HCT116 (cell line): ENCODE data around the gene RHOBTB1. TPM values are rescaled to one million over a fixed set of nuclear protein-coding genes. Genes with fewer than 3 reads are reported as not detected.

Experiments
- ATAC-seq: fragments of 200-7000 bp; cut with Tn5 transposase; 2 replicates; pipeline ENCODE4 v1.9.1; 2020; ENCODE audit warnings: mild to moderate bottlenecking, moderate library complexity
- BruUV-seq: library from RNA; stranded (reverse); fragments of 400-500 nt; replicated peaks from 2 replicates; lab custom pipeline; 2021; lab: Mats Ljungman, UMichigan
- CTCF ChIA-PET: fragments of 300-600 bp; sonication (Branson Sonifier 250); formaldehyde crosslinking; loops from one replicate; lab custom pipeline; 2021; ENCODE audit warnings: antibody characterized with exemption; lab: Charles Lee
- POLR2A ChIA-PET: fragments of 300-600, 350-600 bp; sonication (Branson Sonifier 250); formaldehyde crosslinking; loops from one replicate; lab custom pipeline; 2021; ENCODE audit warnings: antibody characterized with exemption; lab: Charles Lee
- RAD21 ChIA-PET, 2 experiments: fragments of 300-600 bp; sonication (Branson Sonifier 250); formaldehyde crosslinking; loops; one replicate each; lab custom pipeline; 2023; ENCODE audit warnings: low total read pairs in 2 of 2; ENCODE audit not compliant: uncharacterized antibody in 2 of 2, unreplicated experiment in 2 of 2, low non-redundant PET in 1 of 2; lab: Charles Lee
- DNase-seq: peaks from one replicate; pipeline ENCODE4 v3.0.0-alpha.2; 2010; ENCODE audit warnings: low read depth, low spot score
- H2AFZ ChIP-seq: fragments of 200-600 bp; shearing (Covaris generic), sonication (generic); 2 replicates; pipeline ENCODE4 v1.6.1; 2017; ENCODE audit warnings: low read depth, mixed run types, mixed read lengths, antibody characterized with exemption, low read length; ENCODE audit not compliant: poor library complexity, severe bottlenecking
- H3K27ac ChIP-seq: 2 replicates; pipeline ENCODE4 v1.5.1; 2012; ENCODE audit warnings: low read depth, low read length
- H3K27me3 ChIP-seq: fragments of 200-600 bp; sonication (generic); 2 replicates; pipeline ENCODE4 v1.6.1; 2016; ENCODE audit warnings: mixed run types, low read length, mixed read lengths; ENCODE audit not compliant: insufficient read depth
- H3K36me3 ChIP-seq, 2 experiments: fragments of 200-500 bp in 1 of 2; fragments of 200-600 bp in 1 of 2; sonication (Bioruptor generic) in 1 of 2; sonication (generic) in 1 of 2; 2 replicates each; pipeline versions ENCODE4 v1.5.1 to v1.6.1; 2014 to 2016; ENCODE audit warnings: low read length in 2 of 2, inconsistent platforms in 1 of 2, mixed read lengths in 1 of 2, mixed run types in 1 of 2; ENCODE audit not compliant: insufficient read depth in 2 of 2, control insufficient read depth in 1 of 2
- H3K4me1 ChIP-seq, 2 experiments: fragments of 200-600 bp in 1 of 2; sonication (generic) in 1 of 2; 2 replicates each; pipeline versions ENCODE4 v1.5.1 to v1.6.1; 2012 to 2017; ENCODE audit warnings: low read length in 2 of 2, inconsistent platforms in 1 of 2, mild to moderate bottlenecking in 1 of 2, mixed read lengths in 1 of 2, mixed run types in 1 of 2, moderate library complexity in 1 of 2; ENCODE audit not compliant: insufficient read depth in 2 of 2, control insufficient read depth in 1 of 2
- H3K4me2 ChIP-seq: fragments of 200-600 bp; sonication (generic); 2 replicates; pipeline ENCODE4 v1.6.1; 2017; ENCODE audit warnings: mixed run types, low read length, mixed read lengths
- H3K4me3 ChIP-seq, 2 experiments: fragments of 200-600 bp in 1 of 2; sonication (generic) in 1 of 2; replicated peaks in 1 of 2; 2 replicates each; pipeline ENCODE4 v1.5.1; 2011 to 2016; ENCODE audit warnings: low read length in 2 of 2, control low read depth in 1 of 2, low read depth in 1 of 2, mild to moderate bottlenecking in 1 of 2, mixed read lengths in 1 of 2, mixed run types in 1 of 2
- H3K79me2 ChIP-seq: fragments of 200-600 bp; sonication (generic); 2 replicates; pipeline ENCODE4 v1.6.1; 2017; ENCODE audit warnings: mild to moderate bottlenecking, mixed run types, low read length, moderate library complexity, mixed read lengths; ENCODE audit not compliant: insufficient read depth
- H3K9ac ChIP-seq: fragments of 200-600 bp; sonication (generic); 2 replicates; pipeline ENCODE4 v1.6.1; 2016; ENCODE audit warnings: low read length, mixed read lengths
- H3K9me2 ChIP-seq: fragments of 200-600 bp; sonication (generic), shearing (Covaris generic); 2 replicates; pipeline ENCODE4 v1.6.1; 2017; ENCODE audit warnings: mixed run types, mild to moderate bottlenecking, moderate library complexity; ENCODE audit not compliant: insufficient read depth
- H3K9me3 ChIP-seq, 2 experiments: fragments of 200-500 bp in 1 of 2; fragments of 200-600 bp in 1 of 2; sonication (Bioruptor generic) in 1 of 2; sonication (generic) in 1 of 2; 2 replicates each; pipeline ENCODE4 v1.6.1; 2014 to 2017; ENCODE audit warnings: low read length in 2 of 2, mixed read lengths in 2 of 2, inconsistent platforms in 1 of 2, low read depth in 1 of 2, mild to moderate bottlenecking in 1 of 2, mixed run types in 1 of 2, moderate library complexity in 1 of 2; ENCODE audit not compliant: control insufficient read depth in 1 of 2, insufficient read depth in 1 of 2
- H4K20me1 ChIP-seq: fragments of 200-600 bp; sonication (generic), shearing (Covaris generic); 2 replicates; pipeline ENCODE4 v1.6.1; 2017; ENCODE audit warnings: mixed run types, mild to moderate bottlenecking, moderate library complexity; ENCODE audit not compliant: insufficient read depth
- CBX3 ChIP-seq: IDR thresholded peaks from 2 replicates; pipeline ENCODE4 v1.6.1; 2012; ENCODE audit warnings: low read depth
- CTCF ChIP-seq, 3 experiments: fragments of 200-600 bp in 1 of 3; sonication (generic) in 1 of 3; IDR thresholded peaks in 2 of 3; conservative IDR thresholded peaks in 1 of 3; 2 replicates each; pipeline ENCODE4 v1.5.1; 2012 to 2017; ENCODE audit warnings: low read depth in 2 of 3, low read length in 2 of 3, antibody characterized with exemption in 1 of 3, borderline replicate concordance in 1 of 3, control low read depth in 1 of 3, mild to moderate bottlenecking in 1 of 3, mixed read lengths in 1 of 3, mixed run types in 1 of 3, moderate library complexity in 1 of 3; ENCODE audit not compliant: insufficient read depth in 1 of 3
- EGR1 ChIP-seq: IDR thresholded peaks from 2 replicates; pipeline ENCODE4 v1.6.1; 2012; ENCODE audit warnings: low read depth
- JUND ChIP-seq: IDR thresholded peaks from 2 replicates; pipeline ENCODE4 v1.6.1; 2012
- POLR2A ChIP-seq: IDR thresholded peaks from 2 replicates; pipeline ENCODE4 v1.7.0; 2011; ENCODE audit warnings: borderline replicate concordance; ENCODE audit not compliant: insufficient read depth, insufficient read length; ENCODE audit errors: extremely low read depth
- POLR2AphosphoS5 ChIP-seq: IDR thresholded peaks from 2 replicates; pipeline ENCODE4 v1.6.1; 2011; ENCODE audit warnings: mild to moderate bottlenecking, low read depth, low read length, moderate library complexity
- SIN3A ChIP-seq: IDR thresholded peaks from 2 replicates; pipeline ENCODE4 v1.6.1; 2012; ENCODE audit warnings: low read depth
- intact Hi-C: fragments of 100-400 bp; cut with micrococcal nuclease; formaldehyde crosslinking; loops from 2 replicates; pipeline ENCODE4 v1.10.0; 2022
- total RNA-seq: library from RNA; stranded (reverse); gene quantifications from one replicate; pipeline ENCODE4 v1.2.1, GENCODE V29; 2021; ENCODE audit not compliant: unreplicated experiment

The RHOBTB1 gene
- total RNA-seq, 1 experiment from 2014 or later, result 1.6 TPM

- POLR2A ChIA-PET, result no interaction called here
- Histone ChIP-seq H3K27ac (no peak overlapping the region), H3K27me3 (no peaks in the 10 kb centered on the region), H3K36me3 (no peaks in the 10 kb centered on the region), H3K9me2 (no peaks in the 10 kb centered on the region), H3K79me2 (no peaks in the 10 kb centered on the region), H3K4me3 (no peak overlapping the region), H3K4me1 (no peaks in the 10 kb centered on the region), H3K9me3 (no peaks in the 10 kb centered on the region), H3K9ac (no peak overlapping the region), H4K20me1 (no peaks in the 10 kb centered on the region)
- intact Hi-C loops, result no loop called here
- RAD21 ChIA-PET, result no interaction called here
- CTCF ChIA-PET, result interaction anchor here (1.9 kb wide), 1 partner anchor 10 kb away, joined by 5 read pairs; no protein-coding TSS in a partner anchor
- TF ChIP-seq JUND, result no peak
- TF ChIP-seq EGR1, result no peak
- no peak for TF ChIP-seq POLR2A
- no peak for TF ChIP-seq CTCF (IDR thresholded peaks at IDR 0.05 in 2 of 3, conservative IDR thresholded peaks at IDR 0.05 in 1 of 3; ENCODE audit: borderline replicate concordance in 1 of 3, insufficient read depth in 1 of 3, low read depth in 2 of 3, low read length in 2 of 3)
- no peak for TF ChIP-seq CBX3
- no peak for TF ChIP-seq POLR2AphosphoS5
- TF ChIP-seq SIN3A, result no peak
- TF ChIP-seq, all 23 proteins: peak for 0
- Histone ChIP-seq H3K4me2 (no peak overlapping the region), H2AFZ (no peak overlapping the region)
- no peak for DNase-seq
- no TSS peak for BruUV-seq
- ATAC-seq, result no peak
Observed at GRCh38 chr10:60893231-60893630, 50.8 kb downstream of the RHOBTB1 start.

GRCh38 chr10:60892571-60892970 lies 51.4 kb downstream of the RHOBTB1 start:
- ChIA-PET RAD21 (no interaction called here), POLR2A (no interaction called here)

More at GRCh38 chr10:60892571-60892970, 51.4 kb downstream of the RHOBTB1 start:
- Histone ChIP-seq H3K27me3 (no peaks in the 10 kb centered on the region), H3K9ac (no peak overlapping the region), H2AFZ (no peak overlapping the region), H3K4me1 (no peaks in the 10 kb centered on the region), H3K9me2 (no peaks in the 10 kb centered on the region), H3K9me3 (no peaks in the 10 kb centered on the region), H4K20me1 (no peaks in the 10 kb centered on the region), H3K4me3 (no peak overlapping the region), H3K36me3 (no peaks in the 10 kb centered on the region), H3K79me2 (no peaks in the 10 kb centered on the region), H3K4me2 (no peak overlapping the region), H3K27ac (no peak overlapping the region)
- no TSS peak for BruUV-seq
- intact Hi-C loops, result no loop called here
- no peak for DNase-seq
- no peak for TF ChIP-seq CTCF (IDR thresholded peaks at IDR 0.05 in 2 of 3, conservative IDR thresholded peaks at IDR 0.05 in 1 of 3; ENCODE audit: borderline replicate concordance in 1 of 3, insufficient read depth in 1 of 3, low read depth in 2 of 3, low read length in 2 of 3)
- ATAC-seq, result no peak
- CTCF ChIA-PET, result interaction anchor here (1.9 kb wide), 1 partner anchor 9 kb away, joined by 5 read pairs; no protein-coding TSS in a partner anchor
